Transverse colon (tissue), 4 donors: ENCODE data around the gene ADM5. TPM values are rescaled to one million over a fixed set of nuclear protein-coding genes. Genes with fewer than 3 reads are reported as not detected.

Experiments used
- DNase-seq: peaks from one replicate; pipeline ENCODE4 v3.0.0-alpha.2; 2019
- H3K27ac ChIP-seq, 4 donors: fragments of 200-600 bp; sonication (generic); 2 replicates each; pipeline ENCODE4 v1.5.1; 2016 to 2018; ENCODE audit warnings: inconsistent platforms in 4 of 4
- H3K27me3 ChIP-seq: fragments of 200-600 bp; sonication (generic); 2 replicates; pipeline ENCODE4 v1.5.1; 2017; ENCODE audit warnings: inconsistent platforms
- H3K36me3 ChIP-seq, 4 donors: fragments of 200-600 bp; sonication (generic); 2 replicates each; pipeline ENCODE4 v1.5.1; 2017 to 2019; ENCODE audit warnings: inconsistent platforms in 4 of 4
- H3K4me1 ChIP-seq, 4 donors: fragments of 200-600 bp; sonication (generic); 2 replicates each; pipeline ENCODE4 v1.5.1; 2017 to 2020; ENCODE audit warnings: inconsistent platforms in 4 of 4
- H3K4me3 ChIP-seq, 4 donors: fragments of 200-600 bp; sonication (generic); 1 replicate in 1 of 4; 2 replicates in 3 of 4; pipeline versions ENCODE4 v1.5.1 to v1.6.1; 2017 to 2019; ENCODE audit warnings: inconsistent platforms in 4 of 4
- H3K9me3 ChIP-seq, 2 donors: fragments of 200-600 bp; sonication (generic); 2 replicates each; pipeline ENCODE4 v1.5.1; 2017 to 2019; ENCODE audit warnings: inconsistent platforms in 2 of 2
- CTCF ChIP-seq, 5 experiments: fragments of 200-600 bp in 3 of 5; fragments of 450-650 bp in 2 of 5; sonication (generic) in 3 of 5; IDR thresholded peaks; 1 replicate in 2 of 5; 2 replicates in 3 of 5; pipeline ENCODE4 v1.5.1; 2016 to 2017; ENCODE audit warnings: antibody characterized with exemption in 5 of 5, inconsistent platforms in 3 of 5, mild to moderate bottlenecking in 2 of 5, moderate library complexity in 1 of 5
- EP300 ChIP-seq: sonication (generic); formaldehyde crosslinking; IDR thresholded peaks from one replicate; pipeline ENCODE4 v1.6.1; 2017; ENCODE audit warnings: antibody characterized with exemption, low read depth
- POLR2A ChIP-seq: fragments of 450-650 bp; IDR thresholded peaks from one replicate; pipeline ENCODE4 v1.6.1; 2016; ENCODE audit warnings: antibody characterized with exemption, mild to moderate bottlenecking, moderate library complexity
- POLR2AphosphoS5 ChIP-seq, 3 donors: sonication (generic); formaldehyde crosslinking; IDR thresholded peaks; one replicate each; pipeline ENCODE4 v1.6.1; 2016; ENCODE audit warnings: antibody characterized with exemption in 3 of 3
- WGBS, 2 donors: methylation state at CpG; one replicate each; pipeline ENCODE4 v1.1.5; 2018; ENCODE audit warnings: low coverage in 1 of 2; 5-methylcytosine and 5-hydroxymethylcytosine counted together
- in situ Hi-C, 4 donors: fragments of 200-750 bp; cut with MboI; loops; one replicate each; pipeline versions ENCODE4 v1.15.0 to v1.15.1; 2017; ENCODE audit warnings: low sequenced_read_pairs in 3 of 4, low pct_ligation_motif_present in 1 of 4, low pct_unique_long_range_greater_than_20kb in 1 of 4
- intact Hi-C: fragments of 100-400 bp; cut with DNase I; formaldehyde crosslinking; loops from one replicate; pipeline ENCODE4 v1.15.1; 2023; ENCODE audit warnings: low total_unique reads
- total RNA-seq, 4 donors: library from RNA; depleted of rRNA; stranded (reverse); fragments of >200 nt; gene quantifications; one replicate each; pipeline ENCODE4 v1.1.0, GENCODE V29; 2016

ADM5 gene
- total RNA-seq, 4 donors from 2014 or later = 0.41 to 0.95 TPM; not detected in 2

DNA sequence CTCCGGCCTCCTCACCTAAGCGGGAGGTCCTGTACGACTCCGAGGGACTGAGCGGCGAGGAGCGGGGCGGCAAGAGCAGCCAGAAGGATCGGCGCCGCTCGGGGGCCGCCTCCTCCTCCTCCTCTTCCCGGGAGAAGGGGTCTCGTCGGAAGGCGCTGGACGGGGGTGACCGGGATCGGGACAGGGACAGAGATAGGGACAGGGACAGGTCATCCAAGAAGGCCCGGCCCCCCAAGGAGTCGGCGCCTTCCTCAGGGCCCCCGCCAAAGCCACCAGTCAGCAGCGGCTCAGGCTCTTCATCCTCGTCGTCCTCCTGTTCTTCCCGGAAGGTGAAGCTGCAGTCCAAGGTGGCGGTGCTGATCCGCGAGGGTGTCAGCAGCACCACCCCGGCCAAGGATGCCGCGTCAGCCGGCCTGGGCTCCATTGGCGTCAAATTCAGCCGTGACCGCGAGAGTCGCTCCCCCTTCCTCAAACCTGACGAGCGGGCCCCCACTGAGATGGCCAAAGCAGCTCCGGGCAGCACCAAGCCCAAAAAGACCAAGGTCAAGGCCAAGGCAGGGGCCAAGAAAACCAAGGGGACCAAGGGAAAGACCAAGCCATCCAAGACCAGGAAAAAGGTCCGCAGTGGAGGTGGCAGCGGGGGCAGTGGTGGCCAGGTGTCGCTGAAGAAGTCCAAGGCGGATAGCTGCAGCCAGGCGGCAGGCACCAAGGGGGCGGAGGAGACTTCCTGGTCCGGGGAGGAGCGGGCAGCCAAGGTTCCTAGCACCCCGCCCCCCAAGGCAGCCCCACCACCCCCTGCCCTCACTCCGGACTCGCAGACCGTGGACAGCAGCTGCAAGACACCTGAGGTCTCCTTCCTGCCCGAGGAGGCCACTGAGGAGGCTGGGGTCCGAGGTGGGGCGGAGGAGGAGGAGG, 36.6 kb upstream of the ADM5 start:
- peaks cover 0 to 41% (median 20%) of the 10 kb centered on the region in 4 donors for H3K36me3 ChIP-seq
- in situ Hi-C loops = no loop called here
- 95% methylated on average over 58 of the region's 58 CpGs; no CpG with 5 or more reads in 1 of the 2 donors for WGBS, 2 donors

DNA sequence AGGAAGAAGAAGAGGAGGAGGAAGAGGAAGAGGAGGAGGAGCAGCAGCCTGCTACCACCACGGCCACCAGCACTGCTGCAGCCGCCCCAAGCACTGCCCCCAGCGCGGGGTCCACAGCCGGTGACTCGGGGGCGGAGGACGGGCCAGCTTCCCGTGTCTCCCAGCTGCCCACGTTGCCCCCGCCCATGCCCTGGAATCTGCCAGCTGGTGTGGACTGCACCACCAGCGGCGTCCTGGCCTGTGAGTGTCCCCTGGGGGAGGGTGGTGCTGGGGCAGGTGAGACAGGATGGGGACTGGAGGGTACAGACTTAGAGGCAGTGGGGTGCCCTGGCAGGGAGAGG, 36.0 kb upstream of the ADM5 start:
- Histone ChIP-seq H3K9me3 (no peaks in the 10 kb centered on the region), H3K27me3 (no peaks in the 10 kb centered on the region), H3K4me1 (no peaks in the 10 kb centered on the region), H3K27ac (no peak overlapping the region), H3K4me3 (no peak overlapping the region), H3K36me3 (peaks cover 0 to 46% (median 23%) of the 10 kb centered on the region in 4 donors)
- intact Hi-C loops (no loop called here), in situ Hi-C loops (no loop called here)
- no peak for DNase-seq
- 89% methylated on average over 13 of the region's 13 CpGs; no CpG with 5 or more reads in 1 of the 2 donors for whole genome bisulfite sequencing, 2 donors
- TF ChIP-seq EP300 (no peak), POLR2A (no peak), POLR2AphosphoS5 (IDR thresholded peaks at IDR 0.05) (no peak), CTCF (IDR thresholded peaks at IDR 0.05) (no peak)

More for the DNA sequence above, 36.6 kb upstream of the ADM5 start:
- intact Hi-C loops = no loop called here
- H3K27ac ChIP-seq = no peak overlapping the region
- no peak overlapping the region for H3K4me3 ChIP-seq
- no peaks in the 10 kb centered on the region for H3K4me1 ChIP-seq
- TF ChIP-seq POLR2A (no peak), EP300 (no peak), CTCF (IDR thresholded peaks at IDR 0.05) (no peak), POLR2AphosphoS5 (IDR thresholded peaks at IDR 0.05) (no peak)
- no peaks in the 10 kb centered on the region for H3K9me3 ChIP-seq
- DNase-seq = no peak
- H3K27me3 ChIP-seq = no peaks in the 10 kb centered on the region

- intact Hi-C loops (no loop called here), in situ Hi-C loops (no loop called here)
- Histone ChIP-seq H3K27me3 (no peaks in the 10 kb centered on the region), H3K27ac (no peak overlapping the region), H3K4me3 (no peak overlapping the region), H3K9me3 (no peaks in the 10 kb centered on the region), H3K36me3 (peaks cover 0 to 51% (median 23%) of the 10 kb centered on the region in 4 donors), H3K4me1 (no peaks in the 10 kb centered on the region)
- 95 to 100% methylated on average over 4 to 10 of the region's 10 CpGs for WGBS, 2 donors
- no peak for DNase-seq
- TF ChIP-seq EP300 = no peak
- TF ChIP-seq POLR2AphosphoS5 (IDR thresholded peaks at IDR 0.05) = no peak
- TF ChIP-seq POLR2A = no peak
- no peak for TF ChIP-seq CTCF (IDR thresholded peaks at IDR 0.05)
Measured at GRCh38 chr19:49654581-49654980, 34.8 kb upstream of the ADM5 start.

GRCh38 chr19:49655570-49656455, 33.6 kb upstream of the ADM5 start:
- DNase-seq = no peak
- Histone ChIP-seq H3K4me3 (no peak overlapping the region), H3K9me3 (no peaks in the 10 kb centered on the region), H3K4me1 (no peaks in the 10 kb centered on the region), H3K27me3 (no peaks in the 10 kb centered on the region), H3K27ac (no peak overlapping the region), H3K36me3 (peaks cover 0 to 51% (median 23%) of the 10 kb centered on the region in 4 donors)
- TF ChIP-seq CTCF (IDR thresholded peaks at IDR 0.05) (no peak), POLR2AphosphoS5 (IDR thresholded peaks at IDR 0.05) (no peak), EP300 (no peak), POLR2A (no peak)
- WGBS, 2 donors = 90% methylated on average over 23 of the region's 23 CpGs; no CpG with 5 or more reads in 1 of the 2 donors
- in situ Hi-C loops = no loop called here
- intact Hi-C loops = no loop called here
